Esophagus (tissue), 2 donors: ENCODE measurements around the gene AMBRA1. TPM values are rescaled to one million over a fixed set of nuclear protein-coding genes. Genes with fewer than 3 reads are reported as not detected.

ENCODE experiments used
- H3K27ac ChIP-seq, 2 donors: one replicate each; pipeline ENCODE4 v1.5.1; 2013; ENCODE audit warnings: low read depth in 2 of 2, mild to moderate bottlenecking in 2 of 2, inconsistent platforms in 1 of 2, low read length in 1 of 2, moderate library complexity in 1 of 2
- H3K27me3 ChIP-seq, 2 donors: one replicate each; pipeline ENCODE4 v1.6.1; 2013; ENCODE audit warnings: low read length in 2 of 2, control low read depth in 1 of 2, mild to moderate bottlenecking in 1 of 2; ENCODE audit not compliant: insufficient read depth in 2 of 2, control insufficient read depth in 1 of 2
- H3K36me3 ChIP-seq, 2 donors: one replicate each; pipeline ENCODE4 v1.6.1; 2013; ENCODE audit warnings: low read length in 1 of 2; ENCODE audit not compliant: control insufficient read depth in 2 of 2, insufficient read depth in 2 of 2
- H3K4me1 ChIP-seq, 2 donors: one replicate each; pipeline ENCODE4 v1.6.1; 2013; ENCODE audit warnings: low read length in 1 of 2; ENCODE audit not compliant: control insufficient read depth in 2 of 2, insufficient read depth in 2 of 2
- H3K4me3 ChIP-seq, 2 donors: one replicate each; pipeline ENCODE4 v1.5.1; 2013; ENCODE audit warnings: low read length in 2 of 2, mild to moderate bottlenecking in 2 of 2, low read depth in 1 of 2, moderate library complexity in 1 of 2
- H3K9me3 ChIP-seq, 2 donors: one replicate each; pipeline ENCODE4 v1.6.1; 2013; ENCODE audit warnings: mild to moderate bottlenecking in 2 of 2, low read depth in 1 of 2, low read length in 1 of 2, moderate library complexity in 1 of 2; ENCODE audit not compliant: control insufficient read depth in 2 of 2, insufficient read depth in 1 of 2
- WGBS, 2 donors: extraction: QIAGEN DNeasy Blood & Tissue Kit; methylation state at CpG; one replicate each; pipeline ENCODE4 v1.1.7; 2013; 5-methylcytosine and 5-hydroxymethylcytosine counted together
- polyA plus RNA-seq, 2 donors: library from polyadenylated mRNA; stranded (reverse); fragments of 200-250 nt; gene quantifications; one replicate each; pipeline ENCODE4 v1.2.3, GENCODE V29; 2013
- donor health status: healthy with polysubstance abuse.
- donor health status: Bipolar disorder and iron deficiency.

AMBRA1 gene
- polyA plus RNA-seq, 2 donors, result 9.0 to 11.2 TPM

DNA sequence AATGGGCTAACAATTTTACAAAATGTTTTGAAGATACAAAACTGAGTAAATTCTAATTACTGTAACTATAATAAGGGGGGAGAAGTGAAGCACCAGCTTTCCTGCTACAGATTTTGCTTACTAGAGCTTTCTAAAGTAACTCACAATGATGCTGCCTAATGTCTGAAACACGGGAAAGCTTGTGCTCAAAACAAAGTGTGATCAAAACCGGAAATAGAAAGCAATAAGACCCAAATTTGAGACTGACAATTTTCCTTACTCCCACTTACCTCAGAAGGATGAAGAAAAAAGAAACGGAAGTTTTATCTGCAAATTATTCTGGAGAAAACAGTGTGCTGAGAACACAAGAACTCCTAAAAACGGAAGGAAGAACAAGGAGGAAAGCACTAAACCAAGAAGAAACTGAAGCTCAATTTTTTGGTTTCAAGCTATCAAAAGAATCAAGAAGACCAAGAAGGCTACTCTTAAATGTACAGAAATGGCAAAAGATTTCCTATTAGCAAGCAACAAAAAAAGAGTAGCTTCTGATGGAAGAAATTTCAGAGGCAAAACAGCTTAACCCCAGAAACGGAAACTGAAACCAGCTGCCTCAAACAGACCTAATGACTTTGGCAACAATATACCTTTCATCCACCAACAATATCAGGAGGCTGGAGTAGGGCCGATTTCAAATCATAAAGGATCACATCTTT is 33.4 kb downstream of the AMBRA1 start:
- peak overlapping the region; percentile 58 to 82 for H3K27ac ChIP-seq
- H3K4me1 ChIP-seq, result no peaks in the 10 kb centered on the region
- 2 to 3% methylated on average over 6 of the region's 6 CpGs for WGBS, 2 donors
- no peaks in the 10 kb centered on the region for H3K9me3 ChIP-seq
- no peaks in the 10 kb centered on the region for H3K27me3 ChIP-seq
- peak overlapping the region in 1 of 2 donors; percentile 48 for H3K4me3 ChIP-seq
- no peaks in the 10 kb centered on the region for H3K36me3 ChIP-seq

DNA sequence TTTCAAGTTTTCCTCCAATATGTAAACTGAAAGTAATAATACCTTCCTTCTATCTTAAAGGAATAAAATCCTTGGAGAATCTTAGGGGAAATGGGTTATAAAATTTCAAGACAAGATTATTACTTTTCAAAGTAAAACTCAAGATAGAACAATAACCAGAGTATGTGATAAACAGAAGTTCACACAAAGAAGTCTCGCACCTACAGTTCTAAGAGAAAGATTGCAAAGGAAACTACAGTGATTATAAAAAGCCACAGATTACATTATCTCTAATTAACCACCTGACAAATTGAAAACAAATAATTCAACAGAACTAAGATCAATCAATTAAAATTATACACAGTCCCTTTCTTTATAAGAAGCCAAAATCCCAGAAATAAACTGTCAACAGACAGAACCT is 34.0 kb downstream of the AMBRA1 start:
- WGBS, 2 donors, result 36 to 48% methylated on average over 1 of the region's 1 CpG
- Histone ChIP-seq H3K36me3 (no peaks in the 10 kb centered on the region), H3K4me3 (no peak overlapping the region), H3K27ac (peak overlapping the region in 1 of 2 donors; percentile 82), H3K27me3 (no peaks in the 10 kb centered on the region), H3K9me3 (no peaks in the 10 kb centered on the region), H3K4me1 (peaks cover 0 to under 1% of the 10 kb centered on the region in 2 donors)

DNA sequence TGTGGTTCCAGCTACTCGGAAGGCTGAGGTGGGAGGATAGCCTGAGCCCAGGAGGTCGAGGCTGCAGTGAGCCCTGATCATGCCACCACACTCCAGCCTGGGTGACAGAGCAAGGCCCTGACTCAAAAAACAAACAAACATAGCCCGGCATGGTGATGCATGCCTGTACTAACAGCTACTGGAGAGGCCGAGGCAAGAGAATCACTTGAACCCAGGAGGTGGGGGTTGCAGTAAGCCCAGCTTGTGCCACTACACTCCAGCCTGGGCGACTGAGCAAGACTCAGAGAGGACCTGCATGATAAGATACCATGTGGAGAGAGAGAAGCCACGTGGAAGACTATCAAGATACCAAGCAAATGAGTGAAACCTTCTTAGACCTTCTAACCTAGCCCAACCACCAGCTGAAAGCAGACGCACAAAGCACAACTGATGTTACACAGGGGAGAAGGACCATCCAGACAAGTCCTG is 36.1 kb downstream of the AMBRA1 start:
- Histone ChIP-seq H3K4me1 (peaks cover 0 to 3% of the 10 kb centered on the region in 2 donors), H3K27ac (no peak overlapping the region)

DNA sequence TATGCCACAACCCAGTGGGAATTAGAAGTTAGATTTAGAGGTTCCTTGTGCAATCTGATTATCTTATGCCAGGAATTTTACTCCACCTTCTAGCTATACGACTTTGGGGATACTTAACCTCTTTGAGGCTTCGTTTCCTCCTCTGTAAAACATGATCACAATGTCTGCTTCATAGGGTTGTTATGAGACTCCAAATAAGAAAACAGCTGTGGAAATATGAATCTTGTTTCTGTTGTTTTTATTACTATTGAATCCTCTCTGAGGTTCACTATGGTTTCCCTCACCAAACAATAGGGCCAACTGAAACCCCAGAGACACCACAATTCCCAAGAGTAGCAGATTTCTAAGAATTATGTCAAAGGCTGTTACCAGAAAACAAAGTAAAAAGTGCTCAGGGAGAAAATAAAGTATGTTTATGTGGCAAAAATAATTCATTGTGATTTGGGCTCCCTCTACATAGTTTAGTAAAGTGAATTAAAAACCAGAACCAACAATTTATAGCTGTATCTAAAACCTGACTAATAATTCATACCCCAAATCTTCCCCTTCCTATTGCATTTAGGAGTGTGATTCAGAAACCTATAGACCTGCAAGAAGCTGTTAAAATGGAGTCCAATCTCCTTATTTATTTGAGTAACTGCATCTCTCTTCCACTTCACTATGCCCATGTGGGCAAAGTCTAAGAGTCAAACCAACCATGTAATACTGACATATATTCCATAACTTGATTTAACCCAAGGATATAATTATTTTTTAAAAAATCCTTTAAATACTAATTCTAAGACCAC is 38.4 kb downstream of the AMBRA1 start:
- 43 to 58% methylated on average over 2 of the region's 2 CpGs for WGBS, 2 donors
- Histone ChIP-seq H3K4me3 (no peak overlapping the region), H3K36me3 (no peaks in the 10 kb centered on the region), H3K9me3 (no peaks in the 10 kb centered on the region), H3K27me3 (no peaks in the 10 kb centered on the region), H3K4me1 (peaks cover 0 to 3% of the 10 kb centered on the region in 2 donors), H3K27ac (no peak overlapping the region)

More for the DNA sequence above, 36.1 kb downstream of the AMBRA1 start:
- Histone ChIP-seq H3K4me3 (no peak overlapping the region), H3K36me3 (no peaks in the 10 kb centered on the region), H3K9me3 (no peaks in the 10 kb centered on the region), H3K27me3 (no peaks in the 10 kb centered on the region)
- 71 to 75% methylated on average over 7 of the region's 7 CpGs for WGBS, 2 donors

DNA sequence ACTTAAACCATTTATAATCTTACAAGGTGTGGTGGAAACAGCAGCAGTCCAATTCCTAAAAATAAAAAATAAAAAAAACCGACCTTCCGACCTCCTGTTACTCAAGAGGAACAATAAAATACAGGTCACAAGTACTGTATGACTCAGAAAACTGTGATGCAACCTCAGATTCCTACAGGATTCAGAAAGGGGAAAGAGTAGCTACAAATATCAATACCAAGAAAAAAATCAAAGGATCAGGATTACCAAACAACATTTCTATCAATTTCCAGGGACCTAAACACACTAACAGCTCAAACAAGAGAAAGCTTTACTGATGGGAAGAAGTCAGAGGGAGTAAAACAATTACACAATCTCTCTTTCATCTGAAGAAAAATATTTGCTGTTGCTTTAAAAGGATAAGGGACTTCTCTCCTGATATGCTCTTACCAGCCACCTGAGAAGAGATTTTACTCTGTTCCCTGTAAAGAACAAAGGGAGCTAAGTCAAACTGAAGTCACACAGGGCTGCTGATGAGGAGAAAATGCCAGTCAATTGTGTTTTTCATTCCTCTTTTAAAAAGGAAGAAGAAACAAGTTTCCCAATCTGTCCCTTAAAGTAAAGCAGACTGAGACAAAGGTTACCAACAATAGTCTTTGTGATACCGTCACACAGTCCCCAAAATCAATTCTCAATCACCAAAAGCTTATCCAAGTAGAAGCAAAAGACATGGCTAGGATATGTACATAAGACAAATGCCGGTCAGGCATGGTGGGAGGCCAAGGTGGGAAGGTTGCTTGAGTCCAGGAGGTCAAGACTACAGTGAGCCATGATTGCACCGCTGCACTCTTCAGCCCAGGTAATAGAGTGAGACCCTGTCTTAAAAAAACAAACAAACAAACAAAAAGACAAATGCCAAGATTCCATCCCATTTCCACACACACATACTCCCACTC is 39.3 kb downstream of the AMBRA1 start:
- no peaks in the 10 kb centered on the region for H3K9me3 ChIP-seq
- H3K36me3 ChIP-seq, result no peaks in the 10 kb centered on the region
- H3K4me1 ChIP-seq, result peaks cover 0 to 3% of the 10 kb centered on the region in 2 donors
- peak overlapping the region; percentile 34 to 64 for H3K27ac ChIP-seq
- H3K27me3 ChIP-seq, result no peaks in the 10 kb centered on the region
- 55 to 58% methylated on average over 5 of the region's 5 CpGs for WGBS, 2 donors
- H3K4me3 ChIP-seq, result no peak overlapping the region

- no peaks in the 10 kb centered on the region for H3K27me3 ChIP-seq
- no peaks in the 10 kb centered on the region for H3K9me3 ChIP-seq
- H3K4me1 ChIP-seq, result peaks cover 0 to 3% of the 10 kb centered on the region in 2 donors
- H3K27ac ChIP-seq, result peak overlapping the region in 1 of 2 donors; percentile 47
- 6 to 12% methylated on average over 1 of the region's 1 CpG for WGBS, 2 donors
- no peak overlapping the region for H3K4me3 ChIP-seq
- no peaks in the 10 kb centered on the region for H3K36me3 ChIP-seq
Observed at GRCh38 chr11:46553814-46554212, 40.0 kb downstream of the AMBRA1 start.

DNA sequence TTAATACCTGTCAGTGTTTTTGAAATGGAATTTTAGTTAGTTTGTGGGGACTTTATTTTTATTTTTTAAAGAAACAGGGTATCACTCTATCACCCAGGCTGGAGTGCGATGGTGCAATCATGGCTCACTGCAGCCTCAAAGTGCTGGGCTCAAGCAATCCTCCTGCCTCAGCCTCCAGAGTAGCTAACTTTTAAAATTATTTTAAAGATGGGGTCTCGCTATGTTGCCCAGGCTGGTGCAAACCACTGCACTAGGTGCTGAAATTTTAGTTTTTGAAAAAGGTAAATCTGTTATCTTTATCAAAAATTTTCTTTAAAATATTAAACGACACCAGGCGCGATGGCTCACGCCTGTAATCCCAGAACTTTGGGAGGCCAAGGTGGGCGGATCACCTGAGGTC is 42.6 kb downstream of the AMBRA1 start:
- H3K36me3 ChIP-seq, result peaks cover 0 to 6% of the 10 kb centered on the region in 2 donors
- peaks cover 0 to 3% of the 10 kb centered on the region in 2 donors for H3K4me1 ChIP-seq
- no peaks in the 10 kb centered on the region for H3K9me3 ChIP-seq
- H3K4me3 ChIP-seq, result no peak overlapping the region
- no peaks in the 10 kb centered on the region for H3K27me3 ChIP-seq
- 97 to 99% methylated on average over 7 of the region's 7 CpGs for WGBS, 2 donors
- no peak overlapping the region for H3K27ac ChIP-seq

- Histone ChIP-seq H3K4me3 (no peak overlapping the region), H3K27me3 (no peaks in the 10 kb centered on the region), H3K9me3 (no peaks in the 10 kb centered on the region), H3K36me3 (peaks cover 5 to 22% of the 10 kb centered on the region in 2 donors), H3K27ac (no peak overlapping the region), H3K4me1 (no peaks in the 10 kb centered on the region)
- 73 to 90% methylated on average over 5 of the region's 5 CpGs for WGBS, 2 donors
Observed at GRCh38 chr11:46547579-46547978, 46.2 kb downstream of the AMBRA1 start.

GRCh38 chr11:46543564-46543963 is 50.3 kb downstream of the AMBRA1 start:
- Histone ChIP-seq H3K27ac (no peak overlapping the region), H3K4me1 (no peaks in the 10 kb centered on the region), H3K36me3 (peaks cover 20 to 33% of the 10 kb centered on the region in 2 donors), H3K4me3 (no peak overlapping the region), H3K9me3 (no peaks in the 10 kb centered on the region), H3K27me3 (no peaks in the 10 kb centered on the region)
- 75 to 79% methylated on average over 1 of the region's 1 CpG for WGBS, 2 donors
